Sigmoid colon (tissue), 7 donors: Measurements from ENCODE around the gene RCN1. TPM values are rescaled to one million over a fixed set of nuclear protein-coding genes. Genes with fewer than 3 reads are reported as not detected.
A peak's percentile ranks its signal among the peaks of the same experiment; 100 is the strongest.

Experiments
- DNase-seq: peaks from one replicate; pipeline ENCODE4 v3.0.0-alpha.2; 2019
- H3K27ac ChIP-seq, 4 donors: fragments of 200-600 bp; sonication (generic); one replicate each; pipeline ENCODE4 v1.5.1; 2016 to 2019; ENCODE audit warnings: mild to moderate bottlenecking in 1 of 4
- H3K27me3 ChIP-seq, 3 donors: fragments of 200-600 bp; sonication (generic); one replicate each; pipeline ENCODE4 v1.5.1; 2019; ENCODE audit warnings: mild to moderate bottlenecking in 1 of 3
- H3K36me3 ChIP-seq, 4 donors: fragments of 200-600 bp; sonication (generic); one replicate each; pipeline ENCODE4 v1.5.1; 2016 to 2019
- H3K4me1 ChIP-seq, 4 donors: fragments of 200-600 bp; sonication (generic); one replicate each; pipeline ENCODE4 v1.5.1; 2017 to 2019
- H3K4me3 ChIP-seq, 4 donors: fragments of 200-600 bp; sonication (generic); one replicate each; pipeline ENCODE4 v1.5.1; 2017 to 2019; ENCODE audit warnings: mild to moderate bottlenecking in 2 of 4, moderate library complexity in 1 of 4
- H3K9me3 ChIP-seq, 4 donors: fragments of 200-600 bp in 3 of 4; sonication (generic) in 3 of 4; one replicate each; pipeline versions ENCODE4 v1.5.1 to v1.6.1; 2013 to 2019
- CTCF ChIP-seq, 4 experiments: fragments of 450-650 bp in 3 of 4; fragments of 200-600 bp in 1 of 4; IDR thresholded peaks; one replicate each; pipeline ENCODE4 v1.5.1; 2016 to 2019; ENCODE audit warnings: antibody characterized with exemption in 4 of 4, mild to moderate bottlenecking in 3 of 4, moderate library complexity in 2 of 4
- EP300 ChIP-seq, 4 donors: sonication (generic); formaldehyde crosslinking; IDR thresholded peaks; one replicate each; pipeline ENCODE4 v1.6.1; 2017; ENCODE audit warnings: antibody characterized with exemption in 4 of 4
- POLR2A ChIP-seq, 2 donors: fragments of 450-650 bp; IDR thresholded peaks; one replicate each; pipeline ENCODE4 v1.6.1; 2016; ENCODE audit warnings: antibody characterized with exemption in 2 of 2, mild to moderate bottlenecking in 2 of 2, moderate library complexity in 2 of 2
- POLR2AphosphoS5 ChIP-seq, 4 donors: sonication (generic); formaldehyde crosslinking; IDR thresholded peaks; one replicate each; pipeline ENCODE4 v1.6.1; 2017; ENCODE audit warnings: antibody characterized with exemption in 4 of 4
- WGBS, 2 donors: extraction: QIAGEN DNeasy Blood & Tissue Kit; methylation state at CpG; one replicate each; pipeline ENCODE4 v1.1.7; 2013; 5-methylcytosine and 5-hydroxymethylcytosine counted together
- intact Hi-C: fragments of 100-400 bp; cut with DNase I; formaldehyde crosslinking; loops from one replicate; pipeline ENCODE4 v1.15.1; 2023
- polyA plus RNA-seq, 3 donors: library from polyadenylated mRNA; stranded (reverse); fragments of 200-250 nt; gene quantifications; one replicate each; pipeline ENCODE4 v1.2.3, GENCODE V29; 2013
- total RNA-seq, 4 donors: library from RNA; depleted of rRNA; stranded (reverse); fragments of >200 nt; gene quantifications; one replicate each; pipeline ENCODE4 v1.1.0, GENCODE V29; 2016
- donor health status: healthy with polysubstance abuse.
- donor health status: Bipolar disorder and iron deficiency.
- donor health status: healthy.

The RCN1 gene
- total and polyA plus RNA-seq, 7 donors: 9.7 to 58.4 (median 34.1) TPM

GRCh38 chr11:32092581-32093170 lies 1.8 kb downstream of the RCN1 start:
- TF ChIP-seq POLR2AphosphoS5 (IDR thresholded peaks at IDR 0.05) (no peak), POLR2A (IDR thresholded peaks at IDR 0.05) (no peak), CTCF (IDR thresholded peaks at IDR 0.05) (no peak), EP300 (IDR thresholded peaks at IDR 0.05) (no peak)
- intact Hi-C loops: no loop called here
- Histone ChIP-seq H3K36me3 (peaks cover 0 to 10% (median 0%) of the 10 kb centered on the region in 4 donors), H3K27ac (peak overlapping the region in 2 of 4 donors; percentile 86 to 87), H3K4me3 (peak overlapping the region in 3 of 4 donors; percentile 63 to 71 (median 66)), H3K4me1 (peaks cover 0 to 22% (median 20%) of the 10 kb centered on the region in 4 donors), H3K27me3 (no peaks in the 10 kb centered on the region), H3K9me3 (no peaks in the 10 kb centered on the region)
- DNase-seq: no peak
- WGBS, 2 donors: 90 to 95% methylated on average over 4 of the region's 4 CpGs

- H3K4me1 ChIP-seq: peaks cover 0 to 22% (median 16%) of the 10 kb centered on the region in 4 donors
- intact Hi-C loops: no loop called here
- 80 to 88% methylated on average over 1 of the region's 1 CpG for WGBS, 2 donors
- no peaks in the 10 kb centered on the region for H3K27me3 ChIP-seq
- H3K27ac ChIP-seq: no peak overlapping the region
- TF ChIP-seq EP300 (IDR thresholded peaks at IDR 0.05) (no peak), POLR2A (IDR thresholded peaks at IDR 0.05) (no peak), POLR2AphosphoS5 (IDR thresholded peaks at IDR 0.05) (no peak), CTCF (IDR thresholded peaks at IDR 0.05) (no peak)
- no peak for DNase-seq
- no peaks in the 10 kb centered on the region for H3K9me3 ChIP-seq
- H3K36me3 ChIP-seq: peaks cover 0 to 33% (median 6%) of the 10 kb centered on the region in 4 donors
- H3K4me3 ChIP-seq: no peak overlapping the region
These were observed 4.0 kb downstream of the RCN1 start for GRCh38 chr11:32094923-32095322.

- Histone ChIP-seq H3K9me3 (no peaks in the 10 kb centered on the region), H3K27ac (no peak overlapping the region), H3K36me3 (peaks cover 0 to 67% (median 15%) of the 10 kb centered on the region in 4 donors), H3K27me3 (no peaks in the 10 kb centered on the region), H3K4me3 (no peak overlapping the region), H3K4me1 (peaks cover 0 to 8% (median under 1%) of the 10 kb centered on the region in 4 donors)
- DNase-seq: no peak
- intact Hi-C loops: no loop called here
- no peak for TF ChIP-seq CTCF (IDR thresholded peaks at IDR 0.05)
- no peak for TF ChIP-seq POLR2A (IDR thresholded peaks at IDR 0.05)
- TF ChIP-seq EP300 (IDR thresholded peaks at IDR 0.05): no peak
- no peak for TF ChIP-seq POLR2AphosphoS5 (IDR thresholded peaks at IDR 0.05)
- 89 to 95% methylated on average over 8 of the region's 8 CpGs for WGBS, 2 donors
These were observed 7.4 kb downstream of the RCN1 start for GRCh38 chr11:32098142-32098903.

- TF ChIP-seq POLR2A (IDR thresholded peaks at IDR 0.05) (no peak), POLR2AphosphoS5 (IDR thresholded peaks at IDR 0.05) (no peak), CTCF (IDR thresholded peaks at IDR 0.05) (no peak), EP300 (IDR thresholded peaks at IDR 0.05) (no peak)
- Histone ChIP-seq H3K27me3 (no peaks in the 10 kb centered on the region), H3K36me3 (peaks cover 0 to 76% (median 19%) of the 10 kb centered on the region in 4 donors), H3K27ac (no peak overlapping the region), H3K9me3 (no peaks in the 10 kb centered on the region), H3K4me1 (peaks cover 0 to 4% (median 0%) of the 10 kb centered on the region in 4 donors), H3K4me3 (no peak overlapping the region)
- 78 to 89% methylated on average over 4 of the region's 4 CpGs for WGBS, 2 donors
- no peak for DNase-seq
- intact Hi-C loops: no loop called here
These were observed 8.6 kb downstream of the RCN1 start for GRCh38 chr11:32099516-32099915.
